ENCODE measurements around the gene UBR3.

The UBR3 gene

GRCh38 chr2:169871994-169872393, 44.7 kb downstream of the UBR3 start:
- TF ChIP-seq CREB1 (IDR thresholded peaks at IDR 0.05; ENCODE audit: low read depth), result no peak
- TF ChIP-seq, protein P1, sequence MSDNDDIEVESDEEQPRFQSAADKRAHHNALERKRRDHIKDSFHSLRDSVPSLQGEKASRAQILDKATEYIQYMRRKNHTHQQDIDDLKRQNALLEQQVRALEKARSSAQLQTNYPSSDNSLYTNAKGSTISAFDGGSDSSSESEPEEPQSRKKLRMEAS (IDR thresholded peaks at IDR 0.05), result no peak
- TF ChIP-seq TCF12 (IDR thresholded peaks at IDR 0.05; ENCODE audit: low read depth), result no peak
- TF ChIP-seq EP300 (IDR thresholded peaks at IDR 0.05; ENCODE audit: borderline replicate concordance), result no peak
- no peak for TF ChIP-seq REST (IDR thresholded peaks at IDR 0.05; ENCODE audit: low read depth)

DNA sequence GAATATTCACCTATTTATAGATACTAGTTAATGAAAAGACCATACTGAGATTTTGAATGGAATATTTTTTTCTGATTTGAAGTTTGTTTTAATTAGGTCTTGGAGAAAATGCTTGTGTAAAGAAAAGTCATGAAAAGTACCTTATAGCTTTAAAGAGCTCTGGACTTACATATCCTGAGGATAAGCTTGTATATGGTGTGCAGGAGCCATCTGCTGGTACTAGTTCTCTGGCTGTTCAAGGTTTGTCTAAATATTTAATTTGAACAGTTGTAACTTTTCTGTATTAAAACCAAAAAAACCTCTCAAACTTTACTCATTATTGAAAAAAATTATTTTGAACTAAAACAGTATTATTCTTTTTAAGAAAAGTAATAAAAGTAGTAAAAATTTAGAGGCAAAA, 50.1 kb downstream of the UBR3 start:
- TF ChIP-seq EP300 (IDR thresholded peaks at IDR 0.05; ENCODE audit: borderline replicate concordance) (no peak), CREB1 (IDR thresholded peaks at IDR 0.05; ENCODE audit: low read depth) (no peak), ZBTB7A (IDR thresholded peaks at IDR 0.05; ENCODE audit: low read depth) (no peak), CEBPB (IDR thresholded peaks at IDR 0.05) (no peak), RAD21 (IDR thresholded peaks at IDR 0.05; ENCODE audit: low read depth) (peak; percentile 22; the same call in 1 of the 2 replicates)
- TF ChIP-seq, protein P1 (IDR thresholded peaks at IDR 0.05), result no peak

DNA sequence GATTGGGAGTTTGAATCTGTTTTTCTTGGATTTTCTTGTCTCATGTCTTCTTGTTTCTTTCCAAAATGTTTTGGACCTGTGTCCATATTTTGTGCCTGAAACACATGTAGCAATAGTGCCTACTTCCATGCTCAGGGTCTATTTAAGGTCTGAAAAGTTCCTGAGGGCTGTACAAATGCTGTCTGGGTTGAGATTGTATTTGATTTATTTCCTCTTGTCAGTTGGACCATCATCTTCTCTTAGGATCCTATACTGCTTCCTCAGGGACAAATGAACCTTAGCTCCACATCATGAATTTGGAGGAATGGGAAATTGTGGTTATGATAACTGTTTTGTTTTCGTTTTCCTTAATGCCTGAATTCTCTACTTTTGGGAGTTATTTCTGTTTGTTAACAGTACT, 59.9 kb downstream of the UBR3 start:
- TF ChIP-seq, protein P2, sequence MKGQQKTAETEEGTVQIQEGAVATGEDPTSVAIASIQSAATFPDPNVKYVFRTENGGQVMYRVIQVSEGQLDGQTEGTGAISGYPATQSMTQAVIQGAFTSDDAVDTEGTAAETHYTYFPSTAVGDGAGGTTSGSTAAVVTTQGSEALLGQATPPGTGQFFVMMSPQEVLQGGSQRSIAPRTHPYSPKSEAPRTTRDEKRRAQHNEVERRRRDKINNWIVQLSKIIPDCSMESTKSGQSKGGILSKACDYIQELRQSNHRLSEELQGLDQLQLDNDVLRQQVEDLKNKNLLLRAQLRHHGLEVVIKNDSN (IDR thresholded peaks at IDR 0.05), result no peak
- TF ChIP-seq RAD21 (IDR thresholded peaks at IDR 0.05; ENCODE audit: low read depth) (no peak), CREB1 (IDR thresholded peaks at IDR 0.05; ENCODE audit: low read depth) (no peak), YY1 (IDR thresholded peaks at IDR 0.05; ENCODE audit: low read depth) (no peak), ZBTB7A (IDR thresholded peaks at IDR 0.05; ENCODE audit: low read depth) (no peak), TCF12 (IDR thresholded peaks at IDR 0.05; ENCODE audit: low read depth) (no peak), CEBPB (IDR thresholded peaks at IDR 0.05) (no peak)
- TF ChIP-seq, protein P1 (IDR thresholded peaks at IDR 0.05), result no peak

- TF ChIP-seq EGR1 (IDR thresholded peaks at IDR 0.05) (no peak), ZBTB7A (IDR thresholded peaks at IDR 0.05; ENCODE audit: low read depth) (no peak), RAD21 (IDR thresholded peaks at IDR 0.05; ENCODE audit: low read depth) (no peak)
Measured at GRCh38 chr2:169891593-169892298, 64.5 kb downstream of the UBR3 start.

- TF ChIP-seq, protein P1 (IDR thresholded peaks at IDR 0.05), result no peak
- no peak for TF ChIP-seq EGR1 (IDR thresholded peaks at IDR 0.05)
- TF ChIP-seq RAD21 (IDR thresholded peaks at IDR 0.05; ENCODE audit: low read depth), result no peak
- TF ChIP-seq, protein P2 (IDR thresholded peaks at IDR 0.05), result no peak
- TF ChIP-seq CEBPB (IDR thresholded peaks at IDR 0.05), result no peak
- TF ChIP-seq TCF12 (IDR thresholded peaks at IDR 0.05; ENCODE audit: low read depth), result no peak
- no peak for TF ChIP-seq CREB1 (IDR thresholded peaks at IDR 0.05; ENCODE audit: low read depth)
- no peak for TF ChIP-seq TAF1 (IDR thresholded peaks at IDR 0.05; ENCODE audit: low read depth)
- TF ChIP-seq EP300 (IDR thresholded peaks at IDR 0.05; ENCODE audit: borderline replicate concordance), result no peak
- no peak for TF ChIP-seq FOXM1 (IDR thresholded peaks at IDR 0.05; ENCODE audit: borderline replicate concordance, low read depth)
- TF ChIP-seq REST (IDR thresholded peaks at IDR 0.05; ENCODE audit: low read depth), result no peak
Measured at GRCh38 chr2:169892951-169893350, 65.7 kb downstream of the UBR3 start.

DNA sequence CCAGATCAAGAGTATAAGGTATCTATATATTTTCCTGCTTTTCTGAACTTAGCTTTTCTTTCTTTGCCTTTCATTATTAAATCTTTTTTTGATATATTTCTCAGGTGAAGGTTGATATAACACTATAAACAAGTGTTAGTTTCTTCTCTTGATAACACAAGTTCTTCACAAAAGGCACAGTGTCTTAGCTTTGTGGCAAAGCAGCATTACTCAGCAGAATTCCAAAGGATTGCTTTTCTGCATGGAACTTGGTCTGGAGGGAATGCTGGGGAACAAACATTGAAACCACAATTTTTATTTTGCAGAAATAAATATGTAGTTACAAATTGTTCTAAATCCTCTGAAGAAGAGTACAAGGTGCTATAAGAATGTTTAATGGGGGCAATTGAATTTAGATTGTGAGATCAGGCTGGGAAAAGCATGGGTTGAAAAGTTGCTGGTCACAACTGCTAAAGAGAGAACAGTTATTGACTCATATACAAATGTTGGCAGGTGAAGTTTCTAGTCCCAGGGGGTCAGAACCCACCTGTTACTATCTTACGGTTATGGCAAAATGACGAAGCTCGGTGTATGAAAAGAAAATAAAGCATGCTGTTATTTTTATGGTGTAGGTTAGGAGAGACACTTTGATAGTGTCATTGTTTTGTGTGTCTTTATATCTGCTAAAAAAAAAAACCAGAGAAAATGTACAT, 68.2 kb downstream of the UBR3 start:
- TF ChIP-seq CREB1 (IDR thresholded peaks at IDR 0.05; ENCODE audit: low read depth) (no peak), TAF1 (IDR thresholded peaks at IDR 0.05; ENCODE audit: low read depth) (no peak), ZBTB7A (IDR thresholded peaks at IDR 0.05; ENCODE audit: low read depth) (no peak), EP300 (IDR thresholded peaks at IDR 0.05; ENCODE audit: borderline replicate concordance) (no peak), RAD21 (IDR thresholded peaks at IDR 0.05; ENCODE audit: low read depth) (no peak), CEBPB (IDR thresholded peaks at IDR 0.05) (no peak), EGR1 (IDR thresholded peaks at IDR 0.05) (no peak), TCF12 (IDR thresholded peaks at IDR 0.05; ENCODE audit: low read depth) (no peak), NFIC (IDR thresholded peaks at IDR 0.05) (no peak), YY1 (IDR thresholded peaks at IDR 0.05; ENCODE audit: low read depth) (no peak), TEAD4 (IDR thresholded peaks at IDR 0.05) (no peak), REST (IDR thresholded peaks at IDR 0.05; ENCODE audit: low read depth) (no peak)
- TF ChIP-seq, protein P2 (IDR thresholded peaks at IDR 0.05), result no peak
